NCI-H146 treated with DMSO at 0.1 percent for 48 hours (cell line): ENCODE results near the gene CELF6.

Experiments
- DNase-seq: peaks from one replicate; lab custom pipeline; 2025; ENCODE audit not compliant: unreplicated experiment; lab: John Stamatoyannopoulos, UW

The CELF6 gene

GRCh38 chr15:72319985-72320671, at the start of gene CELF6:
Gene CELF6, minus strand, starts transcription at chr15:72320157. Its CDS starts 283 bp downstream, at chr15:72319874.
- DNase-seq: peak; percentile 72

- DNase-seq: no peak
Observed at GRCh38 chr15:72368899-72369298, 48.9 kb upstream of the CELF6 start.

GRCh38 chr15:72368325-72368724, 48.4 kb upstream of the CELF6 start:
- DNase-seq: no peak

GRCh38 chr15:72365844-72366243, 45.9 kb upstream of the CELF6 start:
- DNase-seq: no peak

DNA sequence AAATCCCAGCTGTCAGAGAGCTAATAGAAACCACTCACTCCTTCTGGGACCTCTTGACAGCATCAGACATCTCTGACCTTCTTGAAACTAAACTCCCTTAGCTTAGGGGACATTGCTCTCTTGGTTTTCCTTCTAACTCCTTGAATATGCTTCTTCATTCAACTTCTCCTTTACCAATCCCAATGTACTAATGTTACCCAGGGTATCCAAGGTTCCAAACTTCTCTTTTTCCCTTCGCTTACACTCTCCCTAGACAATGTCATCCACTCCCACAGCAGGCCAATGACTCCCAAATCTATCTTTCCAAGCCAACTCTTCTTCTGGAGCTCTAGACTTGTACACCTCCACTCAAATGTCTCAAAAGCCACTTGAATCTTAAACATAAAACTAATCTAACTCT, 41.2 kb upstream of the CELF6 start:
- no peak for DNase-seq

DNA sequence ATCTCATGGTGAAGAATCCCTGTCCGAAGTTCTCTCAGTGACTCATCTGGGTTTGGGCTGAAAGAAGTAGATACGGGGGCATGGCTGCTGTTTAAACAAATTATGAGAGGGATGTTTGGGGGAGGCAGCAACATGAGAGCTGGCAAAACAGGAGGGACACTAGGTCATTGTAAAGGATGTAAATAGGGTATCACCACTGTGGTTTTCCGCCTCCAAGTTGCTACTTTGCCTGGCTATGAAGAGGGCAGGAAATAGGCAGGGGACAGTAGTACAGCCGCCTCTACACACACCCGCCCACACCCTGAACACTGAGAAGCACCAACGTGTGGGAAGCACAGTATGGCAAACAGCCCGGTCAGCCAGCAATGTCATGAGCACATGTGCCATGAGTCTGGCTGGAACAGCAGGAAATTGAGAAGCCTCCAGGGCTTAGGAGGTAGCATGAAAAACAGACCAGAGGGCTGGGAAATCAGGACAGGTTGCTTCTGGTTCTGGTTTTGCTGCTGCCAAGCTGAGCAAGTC, 38.8 kb upstream of the CELF6 start:
- DNase-seq: no peak

DNA sequence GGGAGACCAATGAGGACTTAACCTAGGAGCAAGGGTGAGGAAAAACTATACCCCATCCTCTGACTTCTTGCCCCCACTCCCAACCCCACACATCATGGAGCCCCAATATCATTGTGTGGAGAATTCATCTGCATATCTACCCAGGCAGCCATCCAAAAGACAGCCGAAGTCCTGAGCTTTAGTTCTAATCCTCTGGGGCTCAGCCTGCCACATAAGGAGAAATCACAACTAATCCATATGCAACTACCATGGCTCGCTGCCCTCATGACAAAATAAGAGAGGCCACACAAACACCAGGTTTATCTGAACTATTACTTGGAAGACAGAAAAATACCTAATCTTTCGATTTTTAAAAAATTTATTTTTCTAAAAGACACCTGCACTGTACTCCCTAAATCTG, 38.2 kb upstream of the CELF6 start:
- no peak for DNase-seq

DNA sequence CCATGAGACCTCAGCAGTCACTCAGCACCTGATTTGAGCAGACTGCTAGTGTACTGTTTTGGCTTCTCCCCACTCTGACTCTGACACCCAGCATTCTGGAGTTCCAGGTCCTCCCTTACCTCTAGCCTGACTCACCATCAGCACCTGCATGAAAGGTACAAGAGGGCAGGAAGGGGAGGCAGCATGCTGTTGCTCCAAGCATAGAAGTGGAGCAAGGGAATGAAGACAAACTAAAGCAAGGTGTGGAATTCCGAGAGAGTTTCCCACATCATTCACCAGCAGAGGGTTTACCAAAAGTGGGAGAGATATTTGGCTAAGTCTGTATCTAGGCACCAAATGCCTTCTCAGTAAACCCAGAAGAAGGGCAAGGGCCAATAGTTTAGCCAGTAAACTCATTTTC, 34.5 kb upstream of the CELF6 start:
- DNase-seq: no peak

DNA sequence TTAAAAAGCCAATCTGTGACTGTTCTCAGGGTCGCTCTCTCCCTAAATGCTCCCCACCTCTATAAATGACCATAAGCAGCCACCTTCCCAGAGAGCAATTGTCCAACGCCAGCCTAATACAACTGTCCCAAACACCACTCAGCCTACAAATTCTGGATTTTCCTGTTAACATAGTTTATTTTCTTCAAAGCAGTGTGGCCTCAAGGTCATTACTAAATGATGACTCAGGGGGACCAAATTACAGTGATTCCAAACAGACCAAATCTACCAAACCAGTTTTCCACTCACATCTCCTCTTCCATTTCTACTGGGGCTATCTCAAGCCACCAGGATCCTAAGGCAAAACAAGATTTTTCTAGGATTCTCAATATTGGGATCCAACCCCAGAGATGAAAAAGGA, 33.3 kb upstream of the CELF6 start:
- no peak for DNase-seq

DNA sequence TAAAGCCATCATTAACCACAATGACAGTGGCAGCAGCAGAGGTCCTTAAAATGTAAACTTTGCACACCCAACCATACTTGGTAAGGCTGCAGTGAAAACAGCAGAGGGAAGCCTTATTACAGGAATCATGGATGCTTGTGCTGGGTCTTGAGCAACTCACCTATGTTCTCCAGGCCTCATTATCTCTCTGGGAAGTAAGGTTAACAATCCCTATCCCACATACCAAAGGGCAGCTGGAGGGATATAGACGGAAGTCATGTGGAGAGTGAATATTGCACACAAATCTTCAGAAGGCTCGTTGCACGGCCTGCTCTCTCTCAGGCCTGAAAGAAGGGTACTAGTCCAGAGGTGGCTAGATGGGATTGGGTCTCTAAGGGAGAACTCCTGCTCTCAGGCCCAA, 25.8 kb upstream of the CELF6 start:
- no peak for DNase-seq

- DNase-seq: no peak
Observed at GRCh38 chr15:72345280-72345679, 25.3 kb upstream of the CELF6 start.

GRCh38 chr15:72344602-72345001, 24.6 kb upstream of the CELF6 start:
- no peak for DNase-seq

- no peak for DNase-seq
Observed at GRCh38 chr15:72342385-72342784, 22.4 kb upstream of the CELF6 start.

DNA sequence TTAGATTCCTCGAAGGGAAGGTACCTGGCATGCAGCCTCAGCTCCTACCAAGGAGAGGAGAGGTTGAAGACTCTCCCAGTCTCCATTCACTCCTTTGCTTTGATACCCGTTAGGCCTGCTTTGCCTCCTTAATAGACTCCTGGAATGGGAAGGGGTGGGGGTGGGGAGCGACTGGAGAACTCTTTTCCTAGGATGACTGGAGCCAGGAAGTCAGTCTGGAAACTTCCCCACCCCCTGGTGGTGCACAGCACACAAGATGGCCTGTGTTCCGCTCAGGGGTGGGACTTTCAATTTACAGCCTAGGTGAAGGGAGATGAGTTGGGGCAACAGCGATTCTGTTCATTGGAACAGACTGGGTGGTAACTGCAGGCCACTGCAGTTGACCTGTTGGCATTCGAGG, 21.4 kb upstream of the CELF6 start:
- DNase-seq: no peak

DNA sequence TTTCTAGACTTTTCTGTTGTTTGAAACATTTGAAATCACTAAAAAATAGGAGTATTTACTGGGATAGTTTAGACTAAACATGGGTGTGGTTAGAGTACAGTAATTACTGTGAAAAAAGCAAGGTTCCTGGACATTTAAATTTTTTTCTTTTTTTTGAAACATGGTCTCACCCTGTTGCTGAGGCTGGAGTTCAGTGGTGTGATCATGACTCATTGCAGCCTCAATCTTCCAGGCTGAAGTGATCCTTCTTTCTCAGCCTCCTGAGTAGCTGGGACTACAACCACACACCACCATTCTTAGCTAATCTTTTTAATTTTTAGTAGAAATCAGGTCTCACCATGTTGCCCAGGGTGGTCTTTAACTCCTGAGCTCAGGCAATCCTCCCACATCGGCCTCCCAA, 20.4 kb upstream of the CELF6 start:
- DNase-seq: no peak

GRCh38 chr15:72339777-72340177, 19.8 kb upstream of the CELF6 start:
- DNase-seq: no peak

DNA sequence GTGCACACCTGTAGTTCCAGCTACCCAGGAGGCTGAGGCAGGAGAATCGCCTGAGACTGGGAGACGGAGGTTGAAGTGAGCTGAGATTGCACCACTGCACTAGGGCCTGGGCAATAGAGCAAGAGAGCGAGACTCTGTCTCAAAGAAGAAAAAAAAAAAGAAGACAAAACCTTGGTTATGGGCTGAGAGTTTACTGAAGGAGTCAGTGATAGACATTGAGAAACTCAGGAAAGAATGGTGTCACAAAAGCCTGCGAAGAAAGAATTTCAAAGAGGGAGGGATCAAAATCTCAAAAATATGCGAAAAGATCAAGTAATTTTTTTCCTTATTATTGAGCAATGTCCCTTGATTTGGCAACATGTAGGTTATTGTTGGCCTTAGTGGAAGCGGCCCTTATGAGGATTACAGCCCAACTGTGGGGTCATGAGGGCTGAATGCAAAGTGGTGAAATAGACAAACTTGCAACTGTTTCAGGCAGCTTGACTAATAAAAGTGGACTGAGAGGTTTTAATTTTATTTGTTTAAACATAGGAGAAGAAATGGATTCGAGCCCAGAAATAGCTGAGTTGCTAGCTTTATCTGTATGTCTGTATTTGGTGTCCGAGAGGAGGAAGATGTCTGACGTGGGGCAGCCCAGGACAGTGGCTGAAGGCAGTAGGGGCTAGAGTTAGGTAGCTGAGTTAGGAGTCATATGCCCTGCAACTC, 18.8 kb upstream of the CELF6 start:
- no peak for DNase-seq

GRCh38 chr15:72338148-72338547, 18.2 kb upstream of the CELF6 start:
- DNase-seq: no peak

DNA sequence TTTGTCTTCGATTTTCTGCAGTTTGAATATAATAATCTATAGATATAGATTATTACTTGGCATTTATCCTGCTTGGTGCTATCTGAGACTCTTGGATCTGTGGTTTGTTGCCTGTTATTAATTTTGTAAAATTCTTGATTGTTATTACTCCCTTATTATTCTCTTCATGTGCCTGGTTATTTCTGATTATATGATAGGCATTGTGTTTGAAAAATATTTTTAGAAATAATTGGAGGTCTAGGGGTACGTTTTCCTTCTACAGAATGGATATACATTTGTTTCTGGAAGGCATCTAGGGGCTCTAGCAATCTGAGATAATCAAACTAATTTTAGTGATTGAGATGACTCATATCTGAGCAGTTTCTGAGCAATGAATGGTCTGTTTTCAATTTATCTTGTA, 14.9 kb upstream of the CELF6 start:
- no peak for DNase-seq

DNA sequence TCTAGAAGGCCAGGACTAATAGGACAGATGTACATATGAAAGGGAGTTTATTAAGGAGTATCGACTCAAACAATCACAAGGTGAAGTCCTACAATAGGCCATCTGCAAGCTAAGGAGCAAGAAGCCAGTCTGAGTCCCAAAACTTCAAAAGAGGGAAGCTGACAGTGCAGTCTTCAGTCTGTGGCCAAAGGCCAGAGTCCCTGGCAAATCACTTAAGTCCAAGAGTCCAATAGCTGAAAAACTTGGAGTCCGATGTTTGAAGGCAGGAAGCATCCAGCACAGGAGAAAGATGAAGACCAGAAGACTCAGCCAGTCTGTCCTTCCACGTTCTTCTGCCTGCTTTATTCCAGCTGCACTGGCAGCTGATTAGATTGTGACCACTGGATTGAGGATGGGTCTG, 11.1 kb upstream of the CELF6 start:
- no peak for DNase-seq

GRCh38 chr15:72323752-72324151, 3.8 kb upstream of the CELF6 start:
- DNase-seq: no peak

DNA sequence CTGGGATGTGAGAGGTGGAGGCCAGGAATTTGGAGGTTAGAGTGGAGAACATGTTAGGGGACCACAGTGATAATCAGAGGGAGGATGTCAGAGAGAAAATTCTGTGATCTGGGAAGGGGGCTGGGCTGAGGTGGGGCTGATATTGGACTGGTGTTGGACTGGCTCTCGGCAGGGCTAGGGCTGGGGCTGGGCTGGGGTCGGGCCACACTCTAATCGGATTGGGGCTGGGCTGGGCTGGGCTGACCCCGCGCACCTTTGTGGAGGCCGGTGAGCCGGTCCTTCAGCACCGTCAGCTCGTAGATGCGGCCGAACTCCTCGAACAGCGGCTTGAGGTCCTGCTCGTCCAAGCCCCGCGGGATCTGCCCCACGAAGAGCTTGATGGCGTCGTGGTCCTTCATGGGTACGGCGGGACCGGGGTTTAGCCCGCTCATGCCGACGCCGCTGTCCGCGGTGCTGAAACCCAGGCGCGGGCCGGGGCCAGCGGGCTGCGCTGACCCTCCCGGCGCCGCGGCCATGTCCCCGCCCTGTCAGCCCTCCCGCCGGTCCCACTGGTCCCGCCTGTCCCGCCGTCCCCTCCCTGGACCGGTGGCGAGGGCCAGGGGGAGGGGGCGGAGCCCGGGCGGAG, 485 bp downstream of the CELF6 start:
- no peak for DNase-seq
